GM18507 (cell line): Measurements from ENCODE around the gene A3GALT2.

Source experiments
- DNase-seq: peaks from one replicate; pipeline ENCODE4 v3.0.0; 2011; ENCODE audit warnings: low read depth; ENCODE audit not compliant: insufficient read length; ENCODE audit errors: extremely low spot score
- FAIRE-seq: peaks from 2 replicates; lab custom pipeline; 2011; peaks lifted over from hg19 to GRCh38; lab: Jason Lieb, UNC

A3GALT2 gene

DNA sequence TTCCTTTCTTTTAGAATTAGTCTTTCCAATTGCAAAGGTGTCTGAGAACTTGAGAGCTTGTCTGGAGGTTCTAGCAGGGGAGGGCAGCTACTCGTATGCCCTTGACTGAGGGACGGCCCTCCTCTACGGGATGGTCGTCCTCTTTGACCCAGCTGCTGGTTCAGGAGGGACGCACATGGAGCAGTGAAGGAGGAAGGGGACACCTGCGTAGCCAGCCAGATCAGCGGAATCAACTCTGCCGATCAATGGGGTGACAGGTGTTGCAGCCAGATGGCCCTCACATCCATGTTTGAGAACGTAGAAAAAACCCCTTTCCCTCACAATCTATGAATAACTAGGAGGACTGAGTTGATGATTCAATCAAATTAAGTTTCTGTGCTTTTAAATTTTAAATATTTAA, 15.7 kb upstream of the A3GALT2 start:
- no peak for FAIRE-seq
- DNase-seq = no peak

DNA sequence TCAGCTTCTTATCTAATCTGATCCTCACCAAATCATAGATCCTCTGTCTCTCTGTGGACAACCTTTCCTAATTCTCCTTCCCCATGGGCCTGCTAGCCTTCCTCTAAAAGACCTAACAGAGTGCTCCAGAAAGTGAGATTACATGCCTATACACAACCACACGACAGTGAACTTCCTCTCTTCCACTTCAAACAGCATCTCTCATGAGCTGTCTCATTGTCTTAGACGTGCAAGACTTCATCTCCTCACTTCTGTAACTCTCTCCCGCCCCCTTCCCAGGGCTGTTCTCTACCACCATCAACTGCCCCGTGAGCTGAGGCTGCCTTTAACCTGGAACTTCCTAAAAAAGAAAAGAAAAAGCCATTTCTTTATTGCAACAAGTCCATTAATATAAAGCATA, 14.1 kb upstream of the A3GALT2 start:
- DNase-seq = no peak
- no peak for FAIRE-seq

GRCh38 chr1:33334081-33334552, 13.2 kb upstream of the A3GALT2 start:
- DNase-seq = no peak
- no peak for FAIRE-seq

DNA sequence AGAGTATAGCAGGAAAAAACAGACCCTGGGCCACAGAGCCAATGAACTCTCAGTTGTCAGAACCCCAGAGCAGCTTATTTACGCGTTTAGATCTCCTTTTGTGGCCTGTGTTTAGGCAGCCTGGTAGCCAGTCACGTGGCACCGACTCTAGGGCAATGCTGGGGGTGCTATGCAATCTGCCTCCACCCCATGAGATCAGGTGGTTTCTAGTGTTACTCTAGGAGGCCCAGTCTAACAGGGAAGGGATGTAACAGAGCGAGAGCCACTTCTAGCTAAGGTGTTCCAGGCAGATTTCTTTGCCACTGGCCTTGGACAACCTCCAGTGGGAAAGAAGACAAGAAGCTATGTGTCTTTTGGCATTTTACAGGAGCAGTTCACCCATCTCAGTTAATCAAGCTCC, 12.0 kb upstream of the A3GALT2 start:
- FAIRE-seq = no peak
- no peak for DNase-seq

GRCh38 chr1:33332357-33332789, 11.5 kb upstream of the A3GALT2 start:
- FAIRE-seq = no peak

DNA sequence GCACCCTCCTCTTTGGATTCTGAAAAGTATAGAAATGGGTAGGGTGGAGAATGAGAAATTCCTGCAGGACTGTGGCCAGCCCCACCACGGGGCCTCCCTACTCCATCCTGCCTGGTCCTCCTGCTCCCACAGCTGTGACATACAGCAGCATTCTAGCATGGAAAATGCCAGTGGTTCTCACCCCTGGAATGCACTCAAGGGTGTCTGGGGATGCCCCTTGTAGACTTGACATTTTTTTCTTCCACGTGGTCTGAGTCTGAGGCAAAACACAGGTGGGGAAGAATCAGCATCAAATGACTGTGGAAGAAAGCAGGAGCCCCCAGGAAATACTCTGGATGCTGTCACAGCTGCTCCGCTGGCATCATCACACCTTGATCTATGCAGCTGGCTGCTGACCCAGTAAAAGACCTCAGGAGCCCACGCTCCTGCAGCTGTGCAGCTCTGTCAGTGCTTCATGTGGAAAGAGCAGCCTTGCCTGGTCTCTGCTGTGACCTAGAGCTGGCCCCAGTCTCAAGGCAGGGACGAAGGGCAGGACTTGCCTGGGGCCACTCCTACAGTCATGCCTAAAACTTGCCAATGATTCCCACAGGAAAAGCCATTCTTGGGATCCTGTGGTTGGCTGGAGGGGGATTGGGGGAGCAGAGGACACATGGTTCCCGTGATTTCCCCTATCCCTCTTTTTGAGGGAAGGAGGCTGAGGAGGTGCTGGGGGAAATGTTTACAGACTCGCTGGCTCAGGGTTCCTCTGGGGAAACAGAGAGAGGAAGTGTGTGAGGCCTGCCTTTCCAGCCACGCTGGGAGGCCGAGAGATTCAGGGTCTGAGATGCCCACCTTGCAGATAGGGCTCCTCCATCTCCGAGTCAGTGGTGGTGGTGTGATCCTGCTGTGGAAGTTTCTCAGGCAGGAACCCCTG, 10.8 kb upstream of the A3GALT2 start:
- FAIRE-seq = no peak
- DNase-seq = no peak

More at GRCh38 chr1:33332357-33332789, 11.5 kb upstream of the A3GALT2 start:
- no peak for DNase-seq

- FAIRE-seq = no peak
- no peak for DNase-seq
Measured at GRCh38 chr1:33330906-33331305, 10.0 kb upstream of the A3GALT2 start.

DNA sequence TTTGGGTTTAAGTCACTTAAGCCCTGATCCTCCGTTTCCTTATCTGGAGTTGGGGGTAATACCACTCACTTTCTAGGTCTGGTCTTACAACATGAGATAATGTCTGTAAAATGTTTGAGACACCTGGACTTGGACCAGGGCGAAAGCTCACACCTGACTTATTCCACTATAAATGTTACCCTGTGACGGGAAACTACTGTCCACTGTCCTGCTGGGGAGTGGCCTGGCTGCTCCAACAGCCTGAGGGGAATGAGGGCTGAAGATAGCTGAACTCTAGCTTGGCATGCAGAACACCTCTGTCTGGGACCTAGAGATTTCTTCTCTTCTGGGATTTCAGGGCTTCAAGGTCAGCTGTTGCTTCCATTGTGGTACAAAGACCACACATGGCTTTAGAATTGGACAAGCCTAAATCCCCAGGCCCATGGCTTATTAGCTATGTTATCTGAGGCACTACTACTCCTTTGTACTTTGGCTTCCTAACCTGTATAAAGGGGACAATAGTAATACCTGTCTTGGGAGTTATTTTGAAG, 9.5 kb upstream of the A3GALT2 start:
- DNase-seq (no peak), FAIRE-seq (no peak)

DNA sequence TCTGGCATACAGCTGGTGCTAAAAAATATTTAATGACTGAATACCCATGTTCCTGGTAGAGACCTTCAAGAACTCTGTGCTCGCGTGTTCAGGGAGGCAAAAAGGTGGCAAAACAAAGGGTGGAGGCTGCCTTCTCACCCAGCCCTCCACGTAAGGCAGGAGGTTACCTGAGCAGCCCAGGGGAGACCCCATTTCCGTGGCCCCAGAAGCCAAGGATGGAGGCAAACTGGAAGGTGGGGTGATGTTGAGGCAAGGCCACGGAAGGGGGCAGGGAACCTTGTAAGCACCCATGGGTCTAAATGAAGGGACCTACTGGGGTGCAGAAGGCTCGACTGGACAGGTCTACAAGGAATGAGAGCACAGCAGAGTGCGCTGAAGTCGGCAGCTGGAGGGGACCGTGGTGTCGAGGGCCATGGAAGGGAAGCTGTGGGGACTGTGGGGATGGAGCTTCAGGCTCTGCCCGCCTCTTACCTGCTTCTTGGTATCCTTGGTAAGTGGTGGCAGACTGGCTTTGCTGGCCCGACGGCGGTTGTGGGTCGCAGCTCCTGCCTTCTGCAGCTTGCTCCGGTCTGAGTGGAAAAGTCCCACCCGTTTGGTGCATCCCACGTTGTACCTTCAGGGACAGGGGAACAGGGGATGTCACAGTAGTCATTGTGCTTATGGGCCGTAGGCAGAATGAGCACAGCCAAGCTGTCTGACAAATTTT, 8.9 kb upstream of the A3GALT2 start:
- no peak for DNase-seq
- no peak for FAIRE-seq

DNA sequence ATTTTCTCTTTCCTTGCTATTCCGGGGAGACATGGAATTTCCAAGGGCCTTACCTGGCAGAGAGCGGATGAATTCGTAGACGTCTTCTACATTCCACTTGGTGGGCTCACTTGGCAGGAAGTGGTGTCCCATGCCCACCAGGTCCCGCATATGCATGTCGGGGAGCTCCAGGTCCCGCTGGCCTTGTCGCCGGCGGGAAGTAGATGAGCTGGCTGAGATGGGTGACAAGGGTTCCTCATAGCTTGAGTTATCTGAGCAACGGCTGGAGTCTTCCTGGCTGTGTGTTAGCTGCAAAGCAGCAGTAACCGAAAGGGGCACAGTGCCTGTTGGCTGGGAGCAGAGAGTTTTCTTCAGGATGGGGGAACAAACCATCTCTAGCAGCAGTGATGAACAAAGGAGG, 7.9 kb upstream of the A3GALT2 start:
- DNase-seq (no peak), FAIRE-seq (no peak)

GRCh38 chr1:33327587-33328325, 6.9 kb upstream of the A3GALT2 start:
- DNase-seq (no peak), FAIRE-seq (no peak)

DNA sequence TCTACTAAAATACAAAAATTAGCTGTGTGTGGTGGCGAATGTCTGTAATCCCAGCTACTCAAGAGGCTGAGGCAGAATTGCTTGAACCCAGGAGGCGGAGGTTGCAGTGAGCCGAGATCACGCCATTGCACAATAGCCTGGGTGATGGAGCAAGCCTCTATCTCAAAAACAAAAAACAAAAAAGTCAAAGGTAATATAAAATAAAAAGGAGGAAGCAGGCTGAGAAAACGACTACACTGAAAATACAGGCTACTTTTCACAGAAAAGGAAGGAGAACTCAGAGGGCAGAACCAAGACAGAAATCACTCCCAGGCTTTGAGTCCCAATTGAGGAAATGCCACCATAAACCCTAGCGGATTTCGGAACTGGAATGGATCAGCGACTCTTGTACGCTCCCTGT, 5.9 kb upstream of the A3GALT2 start:
- DNase-seq = no peak
- FAIRE-seq = no peak

DNA sequence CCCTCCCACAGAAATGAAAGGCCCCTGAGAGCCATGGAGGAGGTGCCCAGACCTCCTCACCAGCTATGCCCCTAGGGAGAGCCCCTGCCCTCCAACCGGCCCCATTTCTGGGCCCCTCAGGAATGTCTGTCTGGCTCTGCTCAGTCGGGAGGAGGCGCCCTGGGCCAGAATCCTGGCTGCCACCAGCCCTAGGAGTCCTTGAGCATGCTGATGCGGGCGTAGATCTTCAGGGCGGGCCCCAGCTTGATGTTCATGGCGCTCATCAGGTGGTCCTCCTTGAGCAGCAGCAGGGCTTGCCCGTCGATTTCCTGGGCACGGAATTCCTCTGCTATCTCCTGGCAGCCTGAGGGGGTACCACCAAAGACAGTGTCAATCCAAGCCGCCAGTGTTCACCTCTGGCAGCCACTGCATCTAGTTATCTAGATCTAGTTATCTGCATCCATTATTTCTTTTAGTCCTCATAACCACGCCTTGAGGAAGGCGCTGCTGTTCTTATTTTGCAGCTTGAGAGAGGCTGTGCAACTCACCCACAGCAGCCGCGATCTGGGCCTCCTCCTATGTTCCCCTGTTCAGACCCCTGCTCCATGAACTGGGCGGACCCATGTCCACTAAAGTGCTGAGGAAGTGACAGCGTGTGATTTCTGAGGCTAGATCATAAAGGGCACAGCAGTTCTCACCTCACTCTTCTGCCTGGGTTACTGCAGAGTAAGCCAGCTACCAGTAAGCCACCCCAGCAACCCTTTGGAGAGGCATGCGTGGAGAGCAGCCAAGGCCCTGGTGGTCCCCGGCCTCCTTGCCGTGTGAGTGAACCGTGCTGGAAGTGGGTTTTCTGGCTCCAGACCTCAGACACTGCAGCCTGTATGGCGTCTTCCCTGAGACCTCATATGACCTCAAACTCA, 4.0 kb upstream of the A3GALT2 start:
- FAIRE-seq (no peak), DNase-seq (no peak)

DNA sequence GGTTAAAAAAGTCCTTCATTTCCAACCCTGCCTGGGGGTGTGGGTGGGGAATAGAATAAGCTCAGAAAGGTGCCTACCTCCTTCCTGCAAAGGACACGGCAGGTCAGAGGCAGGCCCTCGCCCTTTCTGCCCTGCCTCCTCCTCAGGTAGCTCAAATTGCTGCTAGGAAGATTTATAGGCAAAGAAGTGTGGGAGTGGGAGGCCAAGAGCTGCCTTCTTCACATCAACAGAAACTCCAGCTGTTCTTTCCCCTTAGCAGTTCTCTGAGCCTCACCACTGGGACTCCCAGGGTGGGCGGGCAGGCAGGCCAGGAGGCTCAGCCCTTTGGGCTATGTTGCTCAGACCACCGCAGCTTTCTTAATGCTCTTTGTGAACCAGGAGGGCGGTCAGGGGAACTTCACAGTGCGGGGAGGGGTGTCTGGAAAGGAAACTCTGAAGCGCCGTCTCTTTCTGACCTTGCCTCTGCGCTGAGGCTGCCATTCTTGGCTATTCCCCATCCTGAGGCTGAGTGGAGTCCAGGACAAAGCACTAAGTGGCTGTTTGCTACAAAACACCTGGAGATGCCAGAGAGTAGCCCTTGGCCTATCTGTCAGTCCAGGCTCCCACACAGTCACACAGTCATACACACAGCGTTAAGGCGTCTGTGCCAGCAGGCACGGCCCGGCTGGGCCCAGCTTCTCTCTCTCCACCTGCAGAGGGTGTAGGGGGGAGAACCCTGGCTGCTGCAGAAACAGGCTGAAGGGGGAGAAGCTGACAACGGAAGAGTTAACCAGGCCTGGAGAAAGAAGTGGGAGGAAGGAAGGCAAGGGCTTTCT, 3.0 kb upstream of the A3GALT2 start:
- no peak for FAIRE-seq
- DNase-seq = no peak

DNA sequence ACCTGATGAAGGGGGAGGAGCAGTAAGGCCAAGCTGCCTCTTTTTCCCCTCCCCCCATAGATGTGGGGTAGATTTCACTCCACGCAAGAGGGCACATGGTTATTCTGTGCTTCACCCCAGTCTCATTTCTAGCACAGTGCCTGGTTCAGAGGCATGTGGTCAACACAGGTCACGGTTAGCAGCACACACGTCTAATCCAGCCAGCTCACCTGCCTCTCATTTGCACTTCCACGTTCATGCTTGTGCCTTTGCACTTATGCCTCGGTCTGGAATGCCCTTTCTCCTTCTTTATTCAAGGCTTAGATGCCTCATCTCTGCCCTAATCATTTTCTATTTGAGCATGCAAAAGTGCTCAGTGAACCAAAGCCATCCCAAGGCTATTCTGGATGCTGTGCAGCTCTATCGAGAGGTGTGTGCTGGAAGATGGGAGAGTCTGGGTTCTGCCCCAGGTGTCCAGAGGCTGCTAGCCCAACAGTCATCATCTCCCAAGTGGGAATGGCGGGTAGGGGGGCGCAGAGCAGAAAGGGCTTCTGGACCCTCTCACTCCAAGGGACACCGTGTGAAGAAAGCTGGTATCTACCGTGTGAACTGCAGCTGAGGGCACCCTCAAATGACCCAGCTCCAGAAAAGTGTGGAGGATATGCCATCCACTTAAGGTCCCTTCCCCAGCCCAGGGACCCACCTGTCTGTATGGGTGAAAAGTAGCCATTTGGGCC, 2.1 kb upstream of the A3GALT2 start:
- no peak for FAIRE-seq
- DNase-seq = no peak

DNA sequence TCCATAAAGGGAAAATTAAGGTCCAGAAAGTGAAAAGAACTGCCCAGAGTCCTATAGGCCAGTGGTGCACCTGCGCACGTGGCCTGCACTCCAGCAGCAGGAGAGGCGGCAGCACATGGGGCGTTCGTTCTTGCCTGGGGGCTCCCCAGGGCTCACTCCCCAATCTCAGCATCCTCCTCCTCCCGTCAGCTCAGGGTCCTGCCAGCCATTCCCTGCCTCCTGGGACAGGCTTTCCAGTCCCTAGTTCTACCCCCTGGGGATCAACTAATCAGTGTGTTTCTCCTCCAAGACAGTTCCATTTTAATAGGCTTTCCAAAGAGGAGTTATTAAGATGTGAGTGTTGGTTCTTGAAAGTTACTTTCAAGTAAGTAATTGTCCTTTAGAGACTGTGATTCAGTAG, 1.2 kb upstream of the A3GALT2 start:
- FAIRE-seq (no peak), DNase-seq (no peak)

DNA sequence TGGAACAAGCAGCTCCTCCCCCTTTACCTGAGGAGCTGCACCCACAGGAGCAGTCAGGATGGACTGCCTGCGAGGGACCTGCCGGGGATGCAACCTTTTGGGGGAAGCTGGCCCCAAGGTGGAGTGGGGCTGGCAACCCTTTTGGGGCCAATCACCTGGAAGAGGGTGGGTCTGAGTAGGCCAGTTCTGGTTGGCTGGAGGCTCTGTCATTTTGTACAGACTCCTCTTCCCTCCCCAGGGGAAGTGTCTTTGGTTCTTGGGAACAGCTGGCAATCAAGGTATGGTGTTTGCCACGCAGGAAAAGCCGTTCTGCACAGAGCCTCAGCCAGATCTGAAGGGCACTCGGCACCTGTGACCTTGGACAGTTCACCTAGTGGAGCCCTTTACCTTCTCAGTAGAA, 280 bp upstream of the A3GALT2 start:
- DNase-seq = no peak
- no peak for FAIRE-seq
